GM18505 (cell line): ENCODE results near the gene GCN1.

Experiments used
- ATAC-seq: cut with Tn5 transposase; IDR thresholded peaks from one replicate; pipeline ENCODE4 v1.9.1; 2021; ENCODE audit not compliant: unreplicated experiment
- POLR2A ChIP-seq: IDR thresholded peaks from 4 replicates; pipeline ENCODE4 v1.6.1; 2011; ENCODE audit warnings: borderline replicate concordance; ENCODE audit not compliant: insufficient read depth, insufficient read length; ENCODE audit errors: extremely low read depth

Gene GCN1

GRCh38 chr12:120115692-120116440 lies 78.6 kb downstream of the GCN1 start:
- TF ChIP-seq POLR2A = no peak
- peak; percentile 2 for ATAC-seq

DNA sequence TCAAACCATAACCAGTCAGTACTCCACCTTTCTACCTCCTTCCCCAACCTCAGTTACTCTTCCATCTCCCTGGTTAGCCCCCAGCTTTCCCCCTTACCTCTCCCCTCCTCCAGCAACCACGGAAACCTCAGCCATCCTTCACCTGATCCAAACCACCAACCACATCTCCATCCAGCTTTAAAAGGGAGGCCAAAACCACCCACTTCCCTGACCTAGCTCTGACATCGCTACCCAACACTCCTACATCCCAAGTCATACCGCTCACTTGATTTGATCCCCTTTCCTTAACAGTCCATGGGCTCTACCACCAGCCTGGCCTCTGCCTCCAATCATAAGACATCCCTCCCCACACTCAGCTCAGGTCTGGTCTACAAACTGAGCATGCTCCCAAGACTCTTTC lies 79.4 kb downstream of the GCN1 start:
- TF ChIP-seq POLR2A = no peak
- ATAC-seq = no peak

DNA sequence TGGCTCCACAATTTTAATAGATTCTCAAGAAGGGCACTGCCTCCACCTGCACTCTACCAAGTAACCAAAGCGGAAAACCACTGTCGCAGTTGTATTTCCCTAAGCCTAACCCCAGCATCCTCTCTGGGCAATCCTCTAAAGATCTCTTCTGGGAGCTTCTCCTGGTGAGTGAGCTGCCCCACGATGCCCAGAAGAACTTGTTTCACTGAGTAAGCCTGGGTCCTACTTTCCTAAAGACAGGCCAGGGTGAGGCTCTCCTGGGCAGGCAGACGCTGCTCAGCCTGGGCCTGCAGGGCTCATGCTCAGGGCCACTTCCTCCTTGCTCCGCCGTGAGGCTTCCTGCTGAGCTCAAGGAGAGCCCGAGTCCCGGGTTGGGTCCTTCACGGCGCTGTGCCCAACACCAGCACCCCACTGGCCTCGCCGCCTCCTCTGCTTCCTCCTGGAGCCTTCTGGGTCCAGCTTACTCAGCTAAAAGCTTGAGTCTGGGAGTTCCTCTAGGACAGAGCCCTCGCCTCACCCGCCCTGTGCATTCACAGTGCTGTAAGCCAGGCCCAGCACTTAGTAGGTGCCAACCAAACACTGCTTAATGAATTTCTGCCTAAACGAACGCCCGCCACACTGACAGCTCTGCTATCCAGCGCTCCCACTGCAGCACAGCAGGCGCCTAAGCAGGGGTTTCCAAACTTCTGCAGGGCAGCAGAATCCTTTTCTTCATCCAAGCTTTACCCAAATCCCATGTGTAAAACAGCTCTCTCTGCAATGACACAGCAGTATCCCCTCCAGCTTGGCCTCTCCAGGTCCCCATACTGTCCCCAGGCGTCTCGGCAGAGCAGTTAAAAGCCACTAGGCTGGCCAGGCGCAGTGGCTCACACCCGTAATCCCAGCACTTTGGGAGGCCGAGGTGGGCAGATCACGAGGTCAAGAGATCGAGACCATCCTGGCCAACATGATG lies 83.7 kb downstream of the GCN1 start:
- ATAC-seq = peak; percentile 70
- TF ChIP-seq POLR2A = no peak

GRCh38 chr12:120109570-120110267 lies 84.8 kb downstream of the GCN1 start:
- no peak for TF ChIP-seq POLR2A
- no peak for ATAC-seq

- no peak for ATAC-seq
- TF ChIP-seq POLR2A = no peak
Observed at GRCh38 chr12:120106151-120106550, 88.4 kb downstream of the GCN1 start.

- ATAC-seq = no peak
- TF ChIP-seq POLR2A = no peak
Observed at GRCh38 chr12:120103371-120103770, 91.1 kb downstream of the GCN1 start.

DNA sequence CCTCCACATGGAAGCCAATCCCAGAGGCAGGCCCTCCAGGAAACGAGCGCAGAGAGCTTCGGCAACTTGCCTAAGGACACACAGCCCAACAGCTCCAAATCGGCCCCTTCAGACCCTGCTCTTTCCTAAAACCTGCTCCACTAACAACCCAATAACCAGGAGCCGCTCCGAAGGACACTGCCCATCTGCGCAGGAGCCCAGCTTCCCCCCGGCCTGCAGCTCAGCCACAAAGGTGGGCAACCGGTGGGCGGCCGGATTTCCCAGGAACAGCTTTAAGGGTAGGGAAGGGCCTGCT lies 91.5 kb downstream of the GCN1 start:
- no peak for ATAC-seq

DNA sequence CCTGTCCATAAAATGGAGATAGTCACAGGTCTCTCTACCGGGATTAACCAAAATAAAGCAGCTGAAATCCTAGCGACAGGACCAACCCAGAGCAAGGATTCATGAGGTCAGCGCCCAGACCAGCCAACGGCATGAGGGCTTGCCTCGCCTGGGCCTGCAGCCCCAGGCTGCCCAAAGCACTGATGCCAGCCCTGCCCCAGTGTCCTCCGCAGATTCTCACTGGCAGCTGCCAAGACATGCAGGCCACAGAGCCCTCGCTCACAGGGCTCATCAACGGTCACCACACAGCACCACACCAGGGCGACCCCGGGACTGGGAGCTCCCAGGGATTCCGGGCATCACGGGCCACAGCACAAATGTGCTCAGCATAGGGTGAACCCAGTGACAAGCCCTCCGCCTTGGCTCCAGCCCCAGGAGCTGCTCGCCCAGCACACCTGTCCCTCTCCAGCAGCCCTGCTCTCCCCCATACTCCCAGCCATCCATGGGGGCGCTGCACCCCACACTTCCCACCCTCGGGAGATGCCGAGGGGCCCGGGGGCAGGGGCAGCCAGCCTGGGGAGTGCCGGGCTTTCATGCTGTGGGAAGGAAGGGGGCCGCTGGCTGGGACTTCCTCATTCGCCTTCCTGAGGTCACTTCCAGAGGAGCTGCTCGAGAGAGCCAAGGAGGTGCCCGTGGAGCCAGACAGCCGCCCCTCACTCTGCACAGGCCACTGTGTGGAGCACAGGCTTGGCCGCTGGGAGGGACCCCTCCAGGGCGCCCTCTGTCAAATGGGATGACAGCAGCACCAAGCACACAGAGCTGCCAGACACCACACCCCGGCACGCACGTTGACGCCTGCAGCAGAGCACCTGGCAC lies 92.1 kb downstream of the GCN1 start:
- no peak for ATAC-seq

More for the DNA sequence above, 91.5 kb downstream of the GCN1 start:
- no peak for TF ChIP-seq POLR2A

DNA sequence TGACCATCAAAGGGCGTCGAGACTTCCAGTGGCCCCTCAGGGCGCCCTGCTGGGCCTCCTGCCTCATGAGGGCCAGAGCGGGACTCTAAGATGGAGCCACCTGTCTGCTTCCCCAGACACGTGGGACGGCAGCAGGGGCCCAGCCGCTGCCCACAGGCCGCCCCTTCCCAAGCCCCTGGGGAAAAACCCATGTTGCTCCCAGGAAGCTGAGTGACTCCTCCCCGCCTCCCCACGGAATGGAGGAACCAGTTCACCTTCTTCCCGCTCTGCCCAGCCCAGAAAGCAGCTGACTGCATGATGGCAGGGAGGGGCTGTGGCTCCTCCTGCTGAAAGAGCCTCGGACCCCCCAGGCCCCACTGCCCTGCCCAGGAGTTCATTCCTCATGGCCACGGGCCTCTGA lies 92.9 kb downstream of the GCN1 start:
- TF ChIP-seq POLR2A = no peak
- ATAC-seq = no peak

More for the DNA sequence above, 92.1 kb downstream of the GCN1 start:
- no peak for TF ChIP-seq POLR2A

DNA sequence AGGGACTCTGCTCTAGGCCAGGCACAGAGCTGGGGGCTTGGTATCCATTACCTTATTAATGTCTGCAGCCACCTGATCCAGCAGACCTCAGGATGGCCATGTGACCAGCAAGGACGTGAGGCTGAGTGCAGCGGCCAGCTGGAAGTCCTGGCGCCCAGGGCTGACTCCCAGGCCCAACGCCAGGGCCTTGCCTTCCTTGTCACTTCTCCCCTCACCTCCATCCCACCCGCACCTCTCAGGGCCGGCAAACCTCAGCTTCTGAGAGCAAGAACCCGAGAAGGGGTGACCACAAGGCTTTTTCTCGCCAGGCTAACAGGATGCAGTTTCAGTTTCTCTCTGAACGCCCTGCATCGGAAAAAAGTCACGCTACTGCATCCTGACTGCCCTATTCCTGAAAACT lies 93.3 kb downstream of the GCN1 start:
- ATAC-seq = no peak

DNA sequence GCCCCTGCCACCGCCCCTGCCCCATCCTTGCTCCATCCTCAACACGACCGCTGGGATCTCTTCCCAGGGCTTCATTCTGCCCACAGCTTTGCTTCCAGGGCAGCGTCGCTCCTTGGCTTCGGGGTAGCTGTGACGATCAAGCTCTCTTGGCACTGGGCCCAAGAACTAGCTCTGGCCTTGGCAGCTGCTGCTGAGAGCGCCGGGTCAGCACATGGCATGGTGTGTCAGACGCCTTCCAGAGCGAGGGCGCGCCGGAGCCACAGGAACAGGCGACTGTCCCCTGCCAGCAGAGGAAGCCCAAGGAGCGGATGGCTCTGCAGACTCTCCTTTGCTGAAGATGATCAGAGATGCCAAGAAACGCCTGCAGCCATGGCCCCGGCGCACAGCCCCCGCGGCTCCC lies 93.9 kb downstream of the GCN1 start:
- TF ChIP-seq POLR2A = no peak
- no peak for ATAC-seq

More for the DNA sequence above, 93.3 kb downstream of the GCN1 start:
- TF ChIP-seq POLR2A = no peak

- ATAC-seq = no peak
Observed at GRCh38 chr12:120099738-120100137, 94.8 kb downstream of the GCN1 start.

More at GRCh38 chr12:120099738-120100137, 94.8 kb downstream of the GCN1 start:
- no peak for TF ChIP-seq POLR2A
